Measurements from ENCODE around the gene KRT12. TPM values are rescaled to one million over a fixed set of nuclear protein-coding genes. Genes with fewer than 3 reads are reported as not detected.

The KRT12 gene
- total RNA-seq, 1 experiment from 2014 or later: not detected

- ChIA-PET CTCF (no interaction called here), POLR2A (no interaction called here)
- no peaks in the 10 kb centered on the region for H3K9me3 ChIP-seq
- no TSS peak for BruUV-seq (replicated peaks)
- DNase-seq: no peak
- peaks cover 17% of the 10 kb centered on the region for H3K4me1 Mint-ChIP-seq (ENCODE audit: low read depth, unreplicated experiment)
- no peak overlapping the region for H3K4me3 Mint-ChIP-seq (ENCODE audit: unreplicated experiment)
- H3K4me3 ChIP-seq (ENCODE audit: low read depth, low read length): no peak overlapping the region
- H3K36me3 ChIP-seq (ENCODE audit: control insufficient read depth, insufficient read depth, low read length): no peaks in the 10 kb centered on the region
- intact Hi-C loops (cut with micrococcal nuclease; ENCODE audit: unreplicated experiment): no loop called here
- no peak for TF ChIP-seq CTCF (IDR thresholded peaks at IDR 0.05; ENCODE audit: insufficient read depth in 1 of 2, low read depth in 1 of 2, low read length in 1 of 2, severe bottlenecking in 1 of 2, unreplicated experiment in 1 of 2)
- no peaks in the 10 kb centered on the region for H3K27me3 ChIP-seq (replicated peaks; ENCODE audit: control insufficient read depth, insufficient read depth, low read length)
- H3K4me1 ChIP-seq: peaks cover 30% of the 10 kb centered on the region
- no peaks in the 10 kb centered on the region for H3K27me3 Mint-ChIP-seq (ENCODE audit: insufficient read depth, unreplicated experiment)
- peak overlapping the region; percentile 45 for H3K27ac Mint-ChIP-seq (ENCODE audit: unreplicated experiment)
- no peaks in the 10 kb centered on the region for H3K9me3 Mint-ChIP-seq (ENCODE audit: unreplicated experiment)
- no peaks in the 10 kb centered on the region for H3K36me3 Mint-ChIP-seq (ENCODE audit: insufficient read depth, unreplicated experiment)
These were observed 48.2 kb upstream of the KRT12 start for GRCh38 chr17:40915199-40915661.

- BruUV-seq (replicated peaks): no TSS peak
- H3K4me3 Mint-ChIP-seq (ENCODE audit: unreplicated experiment): no peak overlapping the region
- H3K9me3 ChIP-seq: no peaks in the 10 kb centered on the region
- DNase-seq: no peak
- TF ChIP-seq CTCF (IDR thresholded peaks at IDR 0.05; ENCODE audit: insufficient read depth in 1 of 2, low read depth in 1 of 2, low read length in 1 of 2, severe bottlenecking in 1 of 2, unreplicated experiment in 1 of 2): no peak
- no peaks in the 10 kb centered on the region for H3K36me3 ChIP-seq (ENCODE audit: control insufficient read depth, insufficient read depth, low read length)
- H3K9me3 Mint-ChIP-seq (ENCODE audit: unreplicated experiment): no peaks in the 10 kb centered on the region
- peaks cover 25% of the 10 kb centered on the region for H3K4me1 Mint-ChIP-seq (ENCODE audit: low read depth, unreplicated experiment)
- H3K36me3 Mint-ChIP-seq (ENCODE audit: insufficient read depth, unreplicated experiment): no peaks in the 10 kb centered on the region
- H3K27me3 ChIP-seq (replicated peaks; ENCODE audit: control insufficient read depth, insufficient read depth, low read length): no peaks in the 10 kb centered on the region
- no peak overlapping the region for H3K27ac Mint-ChIP-seq (ENCODE audit: unreplicated experiment)
- CTCF ChIA-PET: no interaction called here
- intact Hi-C loops (cut with micrococcal nuclease; ENCODE audit: unreplicated experiment): no loop called here
- no peaks in the 10 kb centered on the region for H3K27me3 Mint-ChIP-seq (ENCODE audit: insufficient read depth, unreplicated experiment)
- no peak overlapping the region for H3K4me3 ChIP-seq (ENCODE audit: low read depth, low read length)
- POLR2A ChIA-PET: no interaction called here
- peaks cover 40% of the 10 kb centered on the region for H3K4me1 ChIP-seq
These were observed 47.2 kb upstream of the KRT12 start for GRCh38 chr17:40914075-40914855.

GRCh38 chr17:40912486-40913210, 45.6 kb upstream of the KRT12 start:
- Mint-ChIP-seq H3K4me3 (ENCODE audit: unreplicated experiment) (no peak overlapping the region), H3K27ac (ENCODE audit: unreplicated experiment) (peak overlapping the region; percentile 87), H3K27me3 (ENCODE audit: insufficient read depth, unreplicated experiment) (no peaks in the 10 kb centered on the region), H3K4me1 (ENCODE audit: low read depth, unreplicated experiment) (peaks cover 35% of the 10 kb centered on the region), H3K9me3 (ENCODE audit: unreplicated experiment) (no peaks in the 10 kb centered on the region), H3K36me3 (ENCODE audit: insufficient read depth, unreplicated experiment) (no peaks in the 10 kb centered on the region)
- POLR2A ChIA-PET: no interaction called here
- intact Hi-C loops (cut with micrococcal nuclease; ENCODE audit: unreplicated experiment): no loop called here
- no peak overlapping the region for H3K4me3 ChIP-seq (ENCODE audit: low read depth, low read length)
- H3K9me3 ChIP-seq: no peaks in the 10 kb centered on the region
- DNase-seq: no peak
- H3K27me3 ChIP-seq (replicated peaks; ENCODE audit: control insufficient read depth, insufficient read depth, low read length): no peaks in the 10 kb centered on the region
- no peaks in the 10 kb centered on the region for H3K36me3 ChIP-seq (ENCODE audit: control insufficient read depth, insufficient read depth, low read length)
- no TSS peak for BruUV-seq (replicated peaks)
- CTCF ChIA-PET: interaction anchor here (0.9 kb wide), 1 partner anchor 147 kb away, joined by 3 read pairs; no protein-coding TSS in a partner anchor
- peaks cover 47% of the 10 kb centered on the region for H3K4me1 ChIP-seq
- no peak for TF ChIP-seq CTCF (IDR thresholded peaks at IDR 0.05; ENCODE audit: insufficient read depth in 1 of 2, low read depth in 1 of 2, low read length in 1 of 2, severe bottlenecking in 1 of 2, unreplicated experiment in 1 of 2)
